SK-N-SH (cell line): ENCODE data around the gene GPN2. TPM values are rescaled to one million over a fixed set of nuclear protein-coding genes. Genes with fewer than 3 reads are reported as not detected.

ENCODE experiments used
- CTCF ChIA-PET: fragments of 300-600, 350-600 bp; formaldehyde crosslinking; extraction: SDS; loops from one replicate; lab custom pipeline; 2021; lab: Yijun Ruan, JAX
- POLR2A ChIA-PET: fragments of 350-600 bp; sonication (Branson Sonifier 250); formaldehyde crosslinking; extraction: SDS; loops from one replicate; lab custom pipeline; 2020; ENCODE audit warnings: antibody characterized with exemption, inconsistent platforms; lab: Yijun Ruan, JAX
- DNase-seq: peaks from one replicate; pipeline ENCODE4 v3.0.0; 2012
- H2AFZ ChIP-seq: fragments of 200-600 bp; sonication (generic); 2 replicates; pipeline ENCODE4 v1.8.1; 2016; ENCODE audit warnings: antibody characterized with exemption, mild to moderate bottlenecking, low read depth
- H3F3A ChIP-seq: fragments of 200-600 bp; sonication (generic); replicated peaks from 2 replicates; pipeline ENCODE3; 2016; ENCODE audit warnings: antibody characterized with exemption, mild to moderate bottlenecking; ENCODE audit not compliant: insufficient read depth
- H3K27ac ChIP-seq, 2 experiments: fragments of 200-500 bp in 1 of 2; fragments of 200-600 bp in 1 of 2; sonication (Bioruptor generic) in 1 of 2; sonication (generic), shearing (Covaris generic) in 1 of 2; 2 replicates each; pipeline versions ENCODE4 v1.5.1 to v1.6.1; 2014 to 2016; ENCODE audit warnings: low read depth in 2 of 2, inconsistent platforms in 1 of 2, low read length in 1 of 2, mild to moderate bottlenecking in 1 of 2, mixed read lengths in 1 of 2
- H3K27me3 ChIP-seq: fragments of 200-600 bp; sonication (generic), shearing (Covaris generic); 2 replicates; pipeline ENCODE4 v1.6.1; 2016; ENCODE audit warnings: mixed run types; ENCODE audit not compliant: insufficient read depth
- H3K36me3 ChIP-seq, 2 experiments: fragments of 200-500 bp in 1 of 2; fragments of 200-600 bp in 1 of 2; sonication (Bioruptor generic) in 1 of 2; sonication (generic) in 1 of 2; replicated peaks in 1 of 2; 2 replicates each; pipeline versions ENCODE3 to v1.5.1; 2014 to 2016; ENCODE audit warnings: low read length in 1 of 2, mild to moderate bottlenecking in 1 of 2; ENCODE audit not compliant: insufficient read depth in 2 of 2, control insufficient read depth in 1 of 2
- H3K4me1 ChIP-seq, 2 experiments: fragments of 200-500 bp in 1 of 2; fragments of 200-600 bp in 1 of 2; sonication (Bioruptor generic) in 1 of 2; sonication (generic), shearing (Covaris generic) in 1 of 2; 2 replicates each; pipeline versions ENCODE4 v1.5.1 to v1.6.1; 2014 to 2016; ENCODE audit warnings: low read depth in 1 of 2, low read length in 1 of 2, mixed run types in 1 of 2; ENCODE audit not compliant: insufficient read depth in 2 of 2, control insufficient read depth in 1 of 2
- H3K4me2 ChIP-seq: fragments of 200-600 bp; sonication (generic), shearing (Covaris generic); 2 replicates; pipeline ENCODE4 v1.6.1; 2017; ENCODE audit warnings: mixed run types
- H3K4me3 ChIP-seq, 2 experiments: fragments of 200-500 bp in 1 of 2; fragments of 200-600 bp in 1 of 2; sonication (Bioruptor generic) in 1 of 2; sonication (generic), shearing (Covaris generic) in 1 of 2; 2 replicates each; pipeline versions ENCODE4 v1.5.1 to v1.8.1; 2014 to 2016; ENCODE audit warnings: low read depth in 2 of 2, inconsistent platforms in 1 of 2, low read length in 1 of 2, mild to moderate bottlenecking in 1 of 2, mixed read lengths in 1 of 2, moderate library complexity in 1 of 2
- H3K79me2 ChIP-seq: fragments of 200-600 bp; sonication (generic); 2 replicates; pipeline ENCODE4 v1.8.1; 2017; ENCODE audit warnings: mild to moderate bottlenecking; ENCODE audit not compliant: insufficient read depth
- H3K9ac ChIP-seq: fragments of 200-600 bp; sonication (generic); 2 replicates; pipeline ENCODE4 v1.6.1; 2017; ENCODE audit warnings: mixed run types
- H3K9me2 ChIP-seq: fragments of 200-600 bp; sonication (generic); 2 replicates; pipeline ENCODE4 v1.6.1; 2017; ENCODE audit warnings: mixed run types
- H3K9me3 ChIP-seq: fragments of 200-600 bp; sonication (generic); 2 replicates; pipeline ENCODE4 v1.6.1; 2017; ENCODE audit warnings: mixed run types, mild to moderate bottlenecking, moderate library complexity
- H4K20me1 ChIP-seq: fragments of 200-600 bp; sonication (generic); 2 replicates; pipeline ENCODE4 v1.6.1; 2017; ENCODE audit warnings: mild to moderate bottlenecking, mixed run types; ENCODE audit not compliant: insufficient read depth
- CHD2 ChIP-seq: fragments of 150-350 bp; IDR thresholded peaks from 2 replicates; pipeline ENCODE4 v1.6.1; 2018; ENCODE audit warnings: low read length; ENCODE audit not compliant: partially characterized antibody
- EP300 ChIP-seq, 2 experiments: IDR thresholded peaks; 2 replicates each; pipeline versions ENCODE4 v1.4.0 to v1.6.1; 2012; ENCODE audit warnings: borderline replicate concordance in 1 of 2, low read depth in 1 of 2, low read length in 1 of 2
- FOXJ3 ChIP-seq: sonication (generic); formaldehyde crosslinking; IDR thresholded peaks from 2 replicates; pipeline ENCODE4 v1.5.1; 2020; ENCODE audit warnings: mild to moderate bottlenecking, missing genetic modification reagents
- JUND ChIP-seq: IDR thresholded peaks from 2 replicates; pipeline ENCODE4 v1.4.0; 2012
- MXI1 ChIP-seq: IDR thresholded peaks from 2 replicates; pipeline ENCODE4 v1.6.1; 2012; ENCODE audit warnings: mild to moderate bottlenecking, low read depth, low read length, improper control_type of control experiment
- NFIC ChIP-seq: IDR thresholded peaks from 2 replicates; pipeline ENCODE4 v1.4.0; 2012; ENCODE audit warnings: borderline replicate concordance
- NRF1 ChIP-seq: IDR thresholded peaks from 2 replicates; pipeline ENCODE4 v1.6.1; 2012; ENCODE audit warnings: low read depth, mild to moderate bottlenecking, low read length
- POLR2AphosphoS5 ChIP-seq: IDR thresholded peaks from 2 replicates; pipeline ENCODE4 v1.6.1; 2012; ENCODE audit warnings: low read depth, low read length
- RCOR1 ChIP-seq: fragments of 150-350 bp; IDR thresholded peaks from 2 replicates; pipeline ENCODE4 v1.6.1; 2017; ENCODE audit warnings: antibody characterized with exemption, low read length
- RFX5 ChIP-seq: IDR thresholded peaks from 2 replicates; pipeline ENCODE4 v1.6.1; 2012; ENCODE audit warnings: mild to moderate bottlenecking, improper control_type of control experiment, low read length
- SIN3A ChIP-seq: IDR thresholded peaks from 2 replicates; pipeline ENCODE4 v1.6.1; 2012; ENCODE audit warnings: low read depth, mild to moderate bottlenecking, low read length, moderate library complexity, borderline replicate concordance
- TEAD4 ChIP-seq: IDR thresholded peaks from 2 replicates; pipeline ENCODE4 v1.4.0; 2012; ENCODE audit warnings: mild to moderate bottlenecking, borderline replicate concordance; ENCODE audit not compliant: insufficient read depth
- WGBS: methylation state at CpG from one replicate; pipeline ENCODE4 v1.1.6; 2017; ENCODE audit warnings: low lambda C conversion rate; 5-methylcytosine and 5-hydroxymethylcytosine counted together
- polyA plus RNA-seq, 3 experiments: library from polyadenylated mRNA; depleted of rRNA; stranded (reverse); fragments of >200 nt; gene quantifications; 2 replicates each; pipeline ENCODE4 v1.2.3, GENCODE V29; 2012
- TF ChIP-seq, protein P1 (sequence below): IDR thresholded peaks from 2 replicates; pipeline ENCODE4 v1.4.0; 2012; ENCODE audit warnings: low read depth
- TF ChIP-seq, protein P2 (sequence below): fragments of 150-350 bp; IDR thresholded peaks from 2 replicates; pipeline ENCODE4 v1.6.1; 2016; ENCODE audit warnings: mild to moderate bottlenecking, low read depth, low read length
- TF ChIP-seq, protein P3 (sequence below): fragments of 150-350 bp; IDR thresholded peaks from 2 replicates; pipeline ENCODE4 v1.6.1; 2017; ENCODE audit warnings: antibody characterized with exemption, low read length, low read depth, borderline replicate concordance
- TF ChIP-seq, protein P4 (sequence below): IDR thresholded peaks from 2 replicates; pipeline ENCODE4 v1.6.1; 2012; ENCODE audit warnings: mild to moderate bottlenecking, low read depth, low read length, moderate library complexity
- TF ChIP-seq, protein P5 (sequence below): fragments of 200-600 bp; sonication (generic); IDR thresholded peaks from 2 replicates; pipeline ENCODE4 v1.6.1; 2017; ENCODE audit warnings: antibody characterized with exemption, mild to moderate bottlenecking, moderate library complexity

The GPN2 gene
- polyA plus RNA-seq, 1 of the 3 experiments (the other 2 are of a cell fraction) = 24.0 TPM

DNA sequence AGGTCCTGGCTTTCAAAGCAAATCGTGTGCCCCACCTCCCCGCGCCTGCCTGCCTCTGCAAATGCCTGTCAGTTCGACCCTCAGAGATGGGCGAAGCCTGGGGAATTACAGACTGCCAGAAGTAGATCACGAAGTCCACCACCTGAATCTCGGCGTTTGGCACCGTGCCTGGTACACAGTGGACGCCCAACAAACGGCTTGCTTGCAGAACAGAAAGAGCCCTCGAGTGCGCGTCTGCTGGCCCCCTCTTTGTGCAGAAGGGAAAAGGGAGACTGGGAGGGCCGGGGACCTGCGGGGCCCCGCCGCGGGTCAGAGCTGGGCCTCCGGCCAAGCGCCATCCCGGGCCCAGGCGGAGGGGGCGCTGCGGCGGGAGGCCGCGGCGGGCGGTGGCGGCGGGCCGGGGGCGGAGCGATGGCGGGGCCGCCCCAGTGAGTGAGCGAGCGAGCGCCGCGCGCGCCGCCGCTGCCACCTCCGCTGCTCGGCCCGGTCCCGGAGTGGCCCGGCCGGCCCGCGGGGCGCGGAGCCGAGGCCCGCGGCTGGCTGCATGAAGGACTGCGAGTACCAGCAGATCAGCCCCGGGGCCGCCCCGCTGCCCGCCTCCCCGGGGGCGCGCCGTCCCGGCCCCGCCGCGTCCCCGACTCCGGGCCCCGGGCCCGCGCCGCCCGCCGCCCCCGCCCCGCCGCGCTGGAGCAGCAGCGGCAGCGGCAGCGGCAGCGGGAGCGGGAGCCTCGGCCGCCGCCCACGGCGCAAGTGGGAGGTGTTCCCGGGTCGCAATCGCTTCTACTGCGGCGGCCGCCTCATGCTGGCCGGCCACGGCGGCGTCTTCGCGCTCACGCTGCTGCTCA is 63.6 kb downstream of the GPN2 start, which contains the start of gene ZDHHC18:
ZDHHC18 (plus strand) TSS at position 428 of the 845 bp plus-strand sequence; CDS start at position 545, 117 bp downstream.
- WGBS = 7% methylated on average over 17 of the region's 107 CpGs
- H3K79me2 ChIP-seq = peaks cover 42% of the 10 kb centered on the region
- peaks cover 6 to 21% of the 10 kb centered on the region in 2 experiments; a peak in 2 of 4 replicates for H3K4me1 ChIP-seq
- no peaks in the 10 kb centered on the region for H4K20me1 ChIP-seq
- CTCF ChIA-PET = interaction anchor here (0.6 to 1.2 kb wide), 6 partner anchors 16 to 74 kb away, joined by 3 to 4 read pairs (median 3); partner anchors contain the start of gene GPATCH3
- H3K36me3 ChIP-seq = no peaks in the 10 kb centered on the region
- TF ChIP-seq JUND = no peak
- TF ChIP-seq TEAD4 = no peak
- no peak for TF ChIP-seq NRF1
- TF ChIP-seq, protein P1, sequence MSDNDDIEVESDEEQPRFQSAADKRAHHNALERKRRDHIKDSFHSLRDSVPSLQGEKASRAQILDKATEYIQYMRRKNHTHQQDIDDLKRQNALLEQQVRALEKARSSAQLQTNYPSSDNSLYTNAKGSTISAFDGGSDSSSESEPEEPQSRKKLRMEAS = no peak
- no peak for TF ChIP-seq RCOR1
- TF ChIP-seq, protein P2, sequence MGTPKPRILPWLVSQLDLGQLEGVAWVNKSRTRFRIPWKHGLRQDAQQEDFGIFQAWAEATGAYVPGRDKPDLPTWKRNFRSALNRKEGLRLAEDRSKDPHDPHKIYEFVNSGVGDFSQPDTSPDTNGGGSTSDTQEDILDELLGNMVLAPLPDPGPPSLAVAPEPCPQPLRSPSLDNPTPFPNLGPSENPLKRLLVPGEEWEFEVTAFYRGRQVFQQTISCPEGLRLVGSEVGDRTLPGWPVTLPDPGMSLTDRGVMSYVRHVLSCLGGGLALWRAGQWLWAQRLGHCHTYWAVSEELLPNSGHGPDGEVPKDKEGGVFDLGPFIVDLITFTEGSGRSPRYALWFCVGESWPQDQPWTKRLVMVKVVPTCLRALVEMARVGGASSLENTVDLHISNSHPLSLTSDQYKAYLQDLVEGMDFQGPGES = no peak
- no peak for TF ChIP-seq EP300 (IDR thresholded peaks at IDR 0.05; ENCODE audit: borderline replicate concordance in 1 of 2, low read depth in 1 of 2, low read length in 1 of 2)
- TF ChIP-seq FOXJ3 (CRISPR knock-in tag) = no peak
- TF ChIP-seq MXI1 = no peak
- TF ChIP-seq POLR2AphosphoS5 = 0 out of 2 replicates have a peak, but pooled peaks have one; percentile 14
- peak; percentile 74; the same call in 1 of the 2 replicates for TF ChIP-seq NFIC
- no peak for TF ChIP-seq RFX5
- TF ChIP-seq, protein P3, sequence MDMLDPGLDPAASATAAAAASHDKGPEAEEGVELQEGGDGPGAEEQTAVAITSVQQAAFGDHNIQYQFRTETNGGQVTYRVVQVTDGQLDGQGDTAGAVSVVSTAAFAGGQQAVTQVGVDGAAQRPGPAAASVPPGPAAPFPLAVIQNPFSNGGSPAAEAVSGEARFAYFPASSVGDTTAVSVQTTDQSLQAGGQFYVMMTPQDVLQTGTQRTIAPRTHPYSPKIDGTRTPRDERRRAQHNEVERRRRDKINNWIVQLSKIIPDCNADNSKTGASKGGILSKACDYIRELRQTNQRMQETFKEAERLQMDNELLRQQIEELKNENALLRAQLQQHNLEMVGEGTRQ = no peak
- TF ChIP-seq SIN3A = no peak
- TF ChIP-seq CHD2 = peak; percentile 25
- TF ChIP-seq, protein P4, sequence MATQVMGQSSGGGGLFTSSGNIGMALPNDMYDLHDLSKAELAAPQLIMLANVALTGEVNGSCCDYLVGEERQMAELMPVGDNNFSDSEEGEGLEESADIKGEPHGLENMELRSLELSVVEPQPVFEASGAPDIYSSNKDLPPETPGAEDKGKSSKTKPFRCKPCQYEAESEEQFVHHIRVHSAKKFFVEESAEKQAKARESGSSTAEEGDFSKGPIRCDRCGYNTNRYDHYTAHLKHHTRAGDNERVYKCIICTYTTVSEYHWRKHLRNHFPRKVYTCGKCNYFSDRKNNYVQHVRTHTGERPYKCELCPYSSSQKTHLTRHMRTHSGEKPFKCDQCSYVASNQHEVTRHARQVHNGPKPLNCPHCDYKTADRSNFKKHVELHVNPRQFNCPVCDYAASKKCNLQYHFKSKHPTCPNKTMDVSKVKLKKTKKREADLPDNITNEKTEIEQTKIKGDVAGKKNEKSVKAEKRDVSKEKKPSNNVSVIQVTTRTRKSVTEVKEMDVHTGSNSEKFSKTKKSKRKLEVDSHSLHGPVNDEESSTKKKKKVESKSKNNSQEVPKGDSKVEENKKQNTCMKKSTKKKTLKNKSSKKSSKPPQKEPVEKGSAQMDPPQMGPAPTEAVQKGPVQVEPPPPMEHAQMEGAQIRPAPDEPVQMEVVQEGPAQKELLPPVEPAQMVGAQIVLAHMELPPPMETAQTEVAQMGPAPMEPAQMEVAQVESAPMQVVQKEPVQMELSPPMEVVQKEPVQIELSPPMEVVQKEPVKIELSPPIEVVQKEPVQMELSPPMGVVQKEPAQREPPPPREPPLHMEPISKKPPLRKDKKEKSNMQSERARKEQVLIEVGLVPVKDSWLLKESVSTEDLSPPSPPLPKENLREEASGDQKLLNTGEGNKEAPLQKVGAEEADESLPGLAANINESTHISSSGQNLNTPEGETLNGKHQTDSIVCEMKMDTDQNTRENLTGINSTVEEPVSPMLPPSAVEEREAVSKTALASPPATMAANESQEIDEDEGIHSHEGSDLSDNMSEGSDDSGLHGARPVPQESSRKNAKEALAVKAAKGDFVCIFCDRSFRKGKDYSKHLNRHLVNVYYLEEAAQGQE = no peak
- TF ChIP-seq, protein P5, sequence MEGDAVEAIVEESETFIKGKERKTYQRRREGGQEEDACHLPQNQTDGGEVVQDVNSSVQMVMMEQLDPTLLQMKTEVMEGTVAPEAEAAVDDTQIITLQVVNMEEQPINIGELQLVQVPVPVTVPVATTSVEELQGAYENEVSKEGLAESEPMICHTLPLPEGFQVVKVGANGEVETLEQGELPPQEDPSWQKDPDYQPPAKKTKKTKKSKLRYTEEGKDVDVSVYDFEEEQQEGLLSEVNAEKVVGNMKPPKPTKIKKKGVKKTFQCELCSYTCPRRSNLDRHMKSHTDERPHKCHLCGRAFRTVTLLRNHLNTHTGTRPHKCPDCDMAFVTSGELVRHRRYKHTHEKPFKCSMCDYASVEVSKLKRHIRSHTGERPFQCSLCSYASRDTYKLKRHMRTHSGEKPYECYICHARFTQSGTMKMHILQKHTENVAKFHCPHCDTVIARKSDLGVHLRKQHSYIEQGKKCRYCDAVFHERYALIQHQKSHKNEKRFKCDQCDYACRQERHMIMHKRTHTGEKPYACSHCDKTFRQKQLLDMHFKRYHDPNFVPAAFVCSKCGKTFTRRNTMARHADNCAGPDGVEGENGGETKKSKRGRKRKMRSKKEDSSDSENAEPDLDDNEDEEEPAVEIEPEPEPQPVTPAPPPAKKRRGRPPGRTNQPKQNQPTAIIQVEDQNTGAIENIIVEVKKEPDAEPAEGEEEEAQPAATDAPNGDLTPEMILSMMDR = peak; percentile 46
- TF ChIP-seq, all 33 proteins: peak for 4
- Histone ChIP-seq H3K27me3 (no peaks in the 10 kb centered on the region), H3K9me2 (no peaks in the 10 kb centered on the region), H3K4me2 (peak within 1 kb of the TSS; percentile 95), H3K9ac (peak within 1 kb of the TSS; percentile 68), H3F3A (no peaks in the 10 kb centered on the region), H2AFZ (peak within 1 kb of the TSS; percentile 99), H3K9me3 (no peaks in the 10 kb centered on the region), H3K27ac (peak within 1 kb of the TSS in 1 of 2 experiments; percentile 71; a peak in 2 of 4 replicates), H3K4me3 (peak within 1 kb of the TSS; percentile 60 to 69)
- DNase-seq = peak; percentile 98
- POLR2A ChIA-PET = no interaction called here
